Erythroblast (primary cell): Measurements from ENCODE around the gene CPEB4.
A peak's percentile ranks its signal among the peaks of the same experiment; 100 is the strongest.

ENCODE experiments used
- DNase-seq, 2 experiments: peaks; one replicate each; lab custom pipeline; 2025; lab: John Stamatoyannopoulos, UW
- GATA1 ChIP-seq: IDR thresholded peaks from 2 replicates; pipeline ENCODE4 v1.6.1; 2011; ENCODE audit warnings: low read depth, mild to moderate bottlenecking, control low read depth, low read length, moderate library complexity
- POLR2A ChIP-seq: IDR thresholded peaks from 2 replicates; pipeline ENCODE4 v1.6.1; 2011; ENCODE audit warnings: mild to moderate bottlenecking, low read length

Gene CPEB4

GRCh38 chr5:173920866-173921555, 32.9 kb downstream of the CPEB4 start:
- DNase-seq, result peak in 1 of 2 experiments; percentile 53
- TF ChIP-seq GATA1 (no peak), POLR2A (no peak)

- DNase-seq, result no peak
- no peak for TF ChIP-seq GATA1
- no peak for TF ChIP-seq POLR2A
Observed at GRCh38 chr5:173922527-173922926, 34.4 kb downstream of the CPEB4 start.

GRCh38 chr5:173923218-173924095, 35.3 kb downstream of the CPEB4 start:
- DNase-seq, result peak in 1 of 2 experiments; percentile 13
- TF ChIP-seq POLR2A (no peak), GATA1 (no peak)

- no peak for TF ChIP-seq POLR2A
- TF ChIP-seq GATA1, result no peak
- no peak for DNase-seq
Observed at GRCh38 chr5:173924899-173925298, 36.8 kb downstream of the CPEB4 start.

GRCh38 chr5:173925449-173926071, 37.4 kb downstream of the CPEB4 start:
- DNase-seq, result peak; percentile 67 to 77
- TF ChIP-seq GATA1, result no peak
- TF ChIP-seq POLR2A, result no peak

- peak in 1 of 2 experiments; percentile 37 for DNase-seq
- TF ChIP-seq GATA1 (no peak), POLR2A (no peak)
Observed at GRCh38 chr5:173926359-173926758, 38.2 kb downstream of the CPEB4 start.

GRCh38 chr5:173928871-173929574, 40.9 kb downstream of the CPEB4 start:
- no peak for DNase-seq
- no peak for TF ChIP-seq GATA1
- TF ChIP-seq POLR2A, result no peak

GRCh38 chr5:173932695-173933139, 44.6 kb downstream of the CPEB4 start:
- TF ChIP-seq POLR2A (no peak), GATA1 (no peak)
- DNase-seq, result no peak

- no peak for TF ChIP-seq GATA1
- no peak for TF ChIP-seq POLR2A
- no peak for DNase-seq
Observed at GRCh38 chr5:173933901-173934300, 45.8 kb downstream of the CPEB4 start.

- TF ChIP-seq POLR2A (no peak), GATA1 (no peak)
- DNase-seq, result no peak
Observed at GRCh38 chr5:173935396-173935795, 47.2 kb downstream of the CPEB4 start.

- TF ChIP-seq POLR2A (no peak), GATA1 (no peak)
- DNase-seq, result no peak
Observed at GRCh38 chr5:173940269-173940668, 52.1 kb downstream of the CPEB4 start.

GRCh38 chr5:173941102-173941501, 53.0 kb downstream of the CPEB4 start:
- TF ChIP-seq GATA1 (no peak), POLR2A (no peak)

GRCh38 chr5:173941758-173942401, 53.7 kb downstream of the CPEB4 start:
- TF ChIP-seq GATA1, result no peak
- TF ChIP-seq POLR2A, result no peak
- DNase-seq, result no peak

More at GRCh38 chr5:173941102-173941501, 53.0 kb downstream of the CPEB4 start:
- no peak for DNase-seq

- TF ChIP-seq GATA1 (no peak), POLR2A (no peak)
- no peak for DNase-seq
Observed at GRCh38 chr5:173944511-173944910, 56.4 kb downstream of the CPEB4 start.
